GM23338 (cell line): ENCODE results near the gene NUP88.

Experiments
- CTCF ChIP-seq, 2 experiments: fragments of 200-600 bp in 1 of 2; sonication (generic) in 1 of 2; conservative IDR thresholded peaks; 2 replicates each; pipeline versions ENCODE4 v1.5.1 to v1.6.1; 2016 to 2017; ENCODE audit warnings: antibody characterized with exemption in 2 of 2, low read depth in 2 of 2, mild to moderate bottlenecking in 2 of 2, moderate library complexity in 1 of 2
- EZH2 ChIP-seq: fragments of 200-600 bp; sonication (generic); IDR thresholded peaks from one replicate; pipeline ENCODE4 v1.8.0; 2017; ENCODE audit warnings: antibody characterized with exemption, mild to moderate bottlenecking, low read depth; ENCODE audit not compliant: unreplicated experiment
- POLR2AphosphoS5 ChIP-seq: IDR thresholded peaks from 2 replicates; pipeline ENCODE4 v1.6.1; 2016; ENCODE audit warnings: antibody characterized with exemption, low read depth

- TF ChIP-seq CTCF (conservative IDR thresholded peaks at IDR 0.05; ENCODE audit: low read depth in 2 of 2) = no peak
- TF ChIP-seq POLR2AphosphoS5 = no peak
- TF ChIP-seq EZH2 = no peak
Observed at GRCh38 chr17:5405400-5405799, 14.1 kb downstream of the NUP88 start.
